Astrocyte (in vitro differentiated cells and primary cell): ENCODE data around the gene CMSS1.

Source experiments
- CTCF ChIP-seq: IDR thresholded peaks from 2 replicates; pipeline ENCODE4 v1.5.1; 2011; ENCODE audit warnings: low read depth, mild to moderate bottlenecking, inconsistent platforms, low read length, moderate library complexity; ENCODE audit not compliant: insufficient read depth
- EZH2 ChIP-seq: IDR thresholded peaks from 2 replicates; pipeline ENCODE4 v1.6.1; 2012; ENCODE audit warnings: mild to moderate bottlenecking, low read length, inconsistent platforms; ENCODE audit not compliant: insufficient read depth

- TF ChIP-seq CTCF = no peak
- TF ChIP-seq EZH2 = no peak
These were observed 340.0 kb downstream of the CMSS1 start for GRCh38 chr3:100157685-100158084.
